NCI-H187 (cell line): Measurements from ENCODE around the gene PCDHGB1.
"Not testable (repeated sequence)": the region's sequence is repeated elsewhere in the genome, so short reads cannot be mapped to it uniquely, and the experiment has no call there.

Experiments used
- DNase-seq, 2 experiments: peaks; one replicate each; lab custom pipeline; 2025; lab: John Stamatoyannopoulos, UW

The PCDHGB1 gene

DNA sequence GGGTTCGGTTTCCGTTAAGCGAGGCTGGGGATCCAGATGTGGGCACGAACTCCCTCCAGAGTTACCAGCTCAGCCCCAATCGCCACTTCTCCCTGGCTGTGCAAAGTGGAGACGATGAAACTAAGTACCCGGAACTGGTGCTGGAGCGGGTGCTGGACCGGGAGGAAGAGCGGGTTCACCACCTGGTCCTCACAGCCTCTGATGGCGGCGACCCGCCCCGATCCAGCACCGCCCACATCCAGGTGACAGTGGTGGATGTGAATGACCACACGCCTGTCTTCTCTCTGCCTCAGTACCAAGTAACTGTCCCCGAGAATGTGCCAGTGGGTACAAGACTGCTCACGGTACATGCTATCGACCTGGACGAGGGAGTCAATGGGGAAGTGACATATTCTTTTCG, 33.4 kb downstream of the PCDHGB1 start:
- DNase-seq, result no peak

DNA sequence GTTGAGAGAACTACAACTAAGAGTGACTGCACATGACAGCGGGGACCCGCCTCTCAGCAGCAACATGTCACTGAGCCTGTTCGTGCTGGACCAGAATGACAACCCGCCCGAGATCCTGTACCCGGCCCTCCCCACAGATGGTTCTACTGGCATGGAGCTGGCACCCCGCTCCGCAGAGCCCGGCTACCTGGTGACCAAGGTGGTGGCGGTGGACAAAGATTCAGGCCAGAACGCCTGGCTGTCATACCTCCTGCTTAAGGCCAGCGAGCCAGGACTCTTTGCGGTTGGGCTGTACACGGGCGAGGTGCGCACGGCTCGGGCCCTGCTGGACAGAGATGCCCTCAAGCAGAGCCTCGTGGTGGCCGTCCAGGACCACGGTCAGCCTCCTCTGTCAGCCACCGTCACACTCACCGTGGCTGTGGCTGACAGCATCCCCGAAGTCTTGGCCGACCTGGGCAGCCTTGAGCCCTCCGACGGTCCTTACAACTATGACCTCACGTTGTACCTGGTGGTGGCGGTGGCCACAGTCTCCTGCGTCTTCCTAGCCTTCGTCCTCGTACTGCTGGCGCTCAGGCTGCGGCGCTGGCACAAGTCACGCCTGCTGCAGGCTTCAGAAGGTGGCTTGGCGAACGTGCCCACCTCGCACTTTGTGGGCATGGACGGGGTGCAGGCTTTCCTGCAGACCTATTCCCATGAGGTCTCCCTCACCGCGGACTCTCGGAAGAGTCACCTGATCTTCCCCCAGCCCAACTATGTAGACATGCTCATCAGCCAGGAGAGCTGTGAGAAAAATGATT, 34.8 kb downstream of the PCDHGB1 start:
- DNase-seq, result no peak

DNA sequence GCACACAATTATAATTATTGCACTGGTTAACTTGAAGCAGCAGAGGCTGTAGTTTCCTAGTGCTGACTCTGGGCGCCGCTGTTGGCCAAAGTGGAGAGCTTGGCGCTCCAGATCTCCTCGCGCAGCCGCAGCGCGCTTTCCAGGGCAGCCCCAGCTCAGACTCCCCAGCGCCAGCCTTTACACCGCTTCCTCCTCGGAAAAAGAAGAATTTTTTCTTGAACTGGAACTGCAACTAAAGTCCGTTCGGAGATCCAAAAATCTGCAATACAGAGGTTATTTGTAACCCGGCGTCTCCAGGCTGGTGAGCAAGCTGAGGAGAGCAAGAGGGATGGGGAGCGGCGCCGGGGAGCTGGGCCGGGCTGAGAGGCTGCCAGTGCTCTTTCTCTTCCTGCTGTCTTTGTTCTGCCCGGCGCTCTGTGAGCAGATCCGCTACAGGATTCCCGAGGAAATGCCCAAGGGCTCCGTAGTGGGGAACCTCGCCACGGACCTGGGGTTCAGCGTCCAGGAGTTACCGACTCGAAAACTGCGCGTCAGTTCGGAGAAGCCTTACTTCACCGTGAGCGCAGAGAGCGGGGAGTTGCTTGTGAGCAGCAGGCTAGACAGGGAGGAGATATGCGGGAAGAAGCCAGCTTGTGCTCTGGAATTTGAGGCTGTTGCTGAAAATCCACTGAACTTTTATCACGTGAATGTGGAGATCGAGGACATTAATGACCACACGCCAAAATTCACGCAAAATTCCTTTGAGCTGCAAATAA, 37.8 kb downstream of the PCDHGB1 start, which contains the start of gene PCDHGB4:
PCDHGB4 (plus strand) TSS at position 142 of the 755 bp plus-strand sequence; CDS start at position 329, 187 bp downstream.
- DNase-seq, result not testable (repeated sequence)

DNA sequence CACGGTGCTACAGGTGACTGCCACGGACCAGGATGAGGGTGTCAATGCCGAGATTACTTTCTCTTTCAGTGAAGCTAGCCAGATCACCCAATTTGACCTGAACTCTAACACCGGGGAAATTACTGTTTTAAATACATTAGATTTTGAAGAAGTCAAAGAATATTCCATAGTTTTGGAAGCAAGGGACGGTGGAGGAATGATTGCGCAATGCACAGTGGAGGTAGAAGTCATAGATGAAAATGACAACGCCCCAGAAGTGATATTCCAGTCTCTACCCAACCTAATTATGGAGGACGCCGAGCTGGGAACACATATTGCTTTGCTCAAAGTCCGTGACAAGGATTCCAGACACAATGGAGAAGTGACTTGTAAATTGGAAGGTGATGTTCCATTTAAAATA, 38.8 kb downstream of the PCDHGB1 start:
- no peak for DNase-seq

DNA sequence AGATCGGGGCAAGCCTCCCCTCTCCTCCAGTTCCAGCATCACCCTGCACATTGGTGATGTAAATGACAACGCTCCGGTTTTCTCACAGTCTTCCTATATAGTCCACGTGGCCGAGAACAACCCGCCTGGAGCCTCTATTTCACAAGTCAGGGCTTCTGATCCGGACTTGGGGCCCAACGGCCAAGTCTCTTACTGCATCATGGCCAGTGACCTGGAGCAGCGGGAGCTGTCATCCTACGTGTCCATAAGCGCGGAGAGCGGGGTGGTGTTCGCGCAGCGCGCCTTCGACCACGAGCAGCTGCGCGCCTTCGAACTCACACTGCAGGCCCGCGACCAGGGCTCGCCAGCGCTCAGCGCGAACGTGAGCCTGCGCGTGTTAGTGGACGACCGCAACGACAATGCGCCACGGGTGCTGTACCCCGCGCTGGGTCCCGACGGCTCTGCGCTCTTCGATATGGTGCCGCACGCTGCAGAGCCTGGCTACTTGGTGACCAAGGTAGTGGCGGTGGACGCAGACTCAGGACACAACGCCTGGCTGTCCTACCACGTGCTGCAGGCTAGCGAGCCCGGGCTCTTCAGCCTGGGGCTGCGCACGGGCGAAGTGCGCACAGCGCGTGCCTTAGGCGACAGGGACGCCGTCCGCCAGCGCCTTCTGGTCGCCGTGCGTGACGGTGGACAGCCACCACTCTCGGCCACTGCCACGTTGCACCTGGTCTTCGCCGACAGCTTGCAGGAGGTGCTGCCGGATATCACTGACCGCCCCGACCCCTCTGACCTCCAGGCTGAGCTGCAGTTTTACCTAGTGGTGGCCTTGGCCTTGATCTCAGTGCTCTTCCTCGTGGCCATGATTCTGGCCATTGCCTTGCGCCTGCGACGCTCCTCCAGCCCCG, 39.5 kb downstream of the PCDHGB1 start:
- DNase-seq, result no peak

DNA sequence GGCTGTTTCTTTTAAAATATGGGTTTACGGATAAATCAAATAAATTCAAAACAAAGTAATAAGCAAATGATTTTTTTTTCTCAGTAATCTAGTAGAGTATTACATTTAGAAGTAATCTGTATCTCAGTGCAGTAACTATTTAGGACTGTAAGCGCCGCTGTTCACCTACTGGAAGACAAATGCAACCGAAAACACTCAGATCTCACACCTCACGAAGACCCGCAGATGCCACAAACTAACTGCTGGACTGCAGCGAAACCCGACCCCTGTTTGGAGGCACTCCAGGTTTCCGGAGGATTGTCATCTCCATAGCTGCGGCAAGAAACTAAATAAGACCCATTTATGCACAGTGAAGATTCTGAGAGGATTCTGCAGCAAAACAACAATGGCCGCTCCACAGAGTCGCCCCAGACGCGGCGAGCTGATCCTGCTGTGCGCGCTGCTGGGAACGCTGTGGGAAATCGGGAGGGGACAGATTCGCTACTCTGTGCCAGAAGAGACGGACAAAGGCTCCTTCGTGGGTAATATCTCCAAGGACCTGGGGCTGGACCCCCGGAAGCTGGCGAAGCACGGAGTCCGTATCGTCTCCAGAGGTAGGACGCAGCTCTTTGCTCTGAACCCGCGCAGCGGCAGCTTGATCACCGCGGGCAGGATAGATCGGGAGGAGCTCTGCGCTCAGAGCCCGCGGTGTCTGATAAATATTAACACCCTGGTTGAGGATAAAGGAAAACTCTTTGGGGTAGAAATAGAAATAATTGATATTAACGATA, 42.7 kb downstream of the PCDHGB1 start, which contains the start of gene PCDHGA8:
PCDHGA8 (plus strand) TSS at position 205 of the 770 bp plus-strand sequence; CDS start at position 386, 181 bp downstream.
- no peak for DNase-seq

DNA sequence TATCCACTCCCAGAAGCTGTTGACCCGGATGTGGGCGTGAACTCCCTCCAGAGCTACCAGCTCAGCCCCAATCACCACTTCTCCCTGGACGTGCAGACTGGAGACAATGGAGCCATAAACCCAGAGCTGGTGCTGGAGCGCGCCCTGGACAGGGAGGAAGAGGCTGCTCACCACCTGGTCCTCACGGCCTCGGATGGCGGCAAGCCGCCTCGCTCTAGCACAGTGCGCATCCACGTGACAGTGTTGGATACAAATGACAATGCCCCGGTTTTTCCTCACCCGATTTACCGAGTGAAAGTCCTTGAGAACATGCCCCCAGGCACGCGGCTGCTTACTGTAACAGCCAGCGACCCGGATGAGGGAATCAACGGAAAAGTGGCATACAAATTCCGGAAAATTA, 43.4 kb downstream of the PCDHGB1 start:
- DNase-seq, result no peak

DNA sequence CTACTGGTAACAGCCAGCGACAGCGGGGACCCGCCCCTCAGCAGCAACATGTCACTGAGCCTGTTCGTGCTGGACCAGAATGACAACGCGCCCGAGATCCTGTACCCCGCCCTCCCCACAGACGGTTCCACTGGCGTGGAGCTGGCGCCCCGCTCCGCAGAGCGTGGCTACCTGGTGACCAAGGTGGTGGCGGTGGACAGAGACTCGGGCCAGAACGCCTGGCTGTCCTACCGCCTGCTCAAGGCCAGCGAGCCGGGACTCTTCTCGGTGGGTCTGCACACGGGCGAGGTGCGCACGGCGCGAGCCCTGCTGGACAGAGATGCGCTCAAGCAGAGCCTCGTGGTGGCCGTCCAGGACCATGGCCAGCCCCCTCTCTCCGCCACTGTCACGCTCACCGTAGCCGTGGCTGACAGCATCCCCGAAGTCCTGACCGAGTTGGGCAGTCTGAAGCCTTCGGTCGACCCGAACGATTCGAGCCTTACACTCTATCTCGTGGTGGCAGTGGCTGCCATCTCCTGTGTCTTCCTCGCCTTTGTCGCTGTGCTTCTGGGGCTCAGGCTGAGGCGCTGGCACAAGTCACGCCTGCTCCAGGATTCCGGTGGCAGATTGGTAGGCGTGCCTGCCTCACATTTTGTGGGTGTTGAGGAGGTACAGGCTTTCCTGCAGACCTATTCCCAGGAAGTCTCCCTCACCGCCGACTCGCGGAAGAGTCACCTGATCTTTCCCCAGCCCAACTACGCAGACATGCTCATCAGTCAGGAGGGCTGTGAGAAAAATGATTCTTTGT, 44.7 kb downstream of the PCDHGB1 start:
- not testable (repeated sequence) for DNase-seq

DNA sequence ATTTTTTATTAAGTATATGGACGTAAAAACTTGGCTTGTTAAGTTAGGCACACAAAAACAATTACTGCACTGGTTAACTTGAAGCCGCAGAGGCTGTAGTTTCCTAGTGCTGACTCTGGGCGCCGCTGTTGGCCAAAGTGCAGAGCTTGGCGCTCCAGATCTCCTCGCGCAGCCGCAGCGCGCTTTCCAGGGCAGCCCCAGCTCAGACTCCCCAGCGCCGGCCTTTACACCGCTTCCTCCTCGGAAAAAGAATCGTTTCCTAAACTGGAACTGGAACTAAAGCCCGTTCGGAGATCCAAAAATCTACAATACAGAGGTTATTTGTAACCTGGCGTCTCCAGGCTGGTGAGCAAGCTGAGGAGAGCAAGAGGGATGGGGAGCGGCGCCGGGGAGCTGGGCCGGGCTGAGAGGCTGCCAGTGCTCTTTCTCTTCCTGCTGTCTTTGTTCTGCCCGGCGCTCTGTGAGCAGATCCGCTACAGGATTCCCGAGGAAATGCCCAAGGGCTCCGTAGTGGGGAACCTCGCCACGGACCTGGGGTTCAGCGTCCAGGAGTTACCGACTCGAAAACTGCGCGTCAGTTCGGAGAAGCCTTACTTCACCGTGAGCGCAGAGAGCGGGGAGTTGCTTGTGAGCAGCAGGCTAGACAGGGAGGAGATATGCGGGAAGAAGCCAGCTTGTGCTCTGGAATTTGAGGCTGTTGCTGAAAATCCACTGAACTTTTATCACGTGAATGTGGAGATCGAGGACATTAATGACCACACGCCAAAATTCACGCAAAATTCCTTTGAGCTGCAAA, 48.1 kb downstream of the PCDHGB1 start, which contains the start of gene PCDHGB5:
PCDHGB5 (plus strand) TSS at position 192 of the 796 bp plus-strand sequence; CDS start at position 373, 181 bp downstream.
- DNase-seq, result peak in 1 of 2 experiments; percentile 19

DNA sequence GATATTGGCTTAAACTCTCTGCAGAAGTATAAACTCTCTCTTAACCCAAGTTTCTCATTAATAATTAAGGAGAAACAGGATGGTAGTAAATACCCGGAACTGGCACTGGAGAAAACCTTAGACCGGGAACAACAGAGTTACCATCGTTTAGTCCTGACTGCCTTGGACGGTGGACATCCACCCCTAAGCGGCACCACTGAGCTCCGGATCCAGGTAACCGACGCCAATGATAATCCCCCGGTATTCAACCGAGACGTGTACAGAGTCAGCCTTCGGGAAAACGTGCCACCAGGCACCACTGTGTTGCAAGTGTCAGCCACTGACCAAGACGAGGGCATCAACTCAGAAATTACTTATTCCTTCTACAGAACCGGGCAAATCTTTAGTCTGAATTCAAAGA, 48.7 kb downstream of the PCDHGB1 start:
- no peak for DNase-seq

DNA sequence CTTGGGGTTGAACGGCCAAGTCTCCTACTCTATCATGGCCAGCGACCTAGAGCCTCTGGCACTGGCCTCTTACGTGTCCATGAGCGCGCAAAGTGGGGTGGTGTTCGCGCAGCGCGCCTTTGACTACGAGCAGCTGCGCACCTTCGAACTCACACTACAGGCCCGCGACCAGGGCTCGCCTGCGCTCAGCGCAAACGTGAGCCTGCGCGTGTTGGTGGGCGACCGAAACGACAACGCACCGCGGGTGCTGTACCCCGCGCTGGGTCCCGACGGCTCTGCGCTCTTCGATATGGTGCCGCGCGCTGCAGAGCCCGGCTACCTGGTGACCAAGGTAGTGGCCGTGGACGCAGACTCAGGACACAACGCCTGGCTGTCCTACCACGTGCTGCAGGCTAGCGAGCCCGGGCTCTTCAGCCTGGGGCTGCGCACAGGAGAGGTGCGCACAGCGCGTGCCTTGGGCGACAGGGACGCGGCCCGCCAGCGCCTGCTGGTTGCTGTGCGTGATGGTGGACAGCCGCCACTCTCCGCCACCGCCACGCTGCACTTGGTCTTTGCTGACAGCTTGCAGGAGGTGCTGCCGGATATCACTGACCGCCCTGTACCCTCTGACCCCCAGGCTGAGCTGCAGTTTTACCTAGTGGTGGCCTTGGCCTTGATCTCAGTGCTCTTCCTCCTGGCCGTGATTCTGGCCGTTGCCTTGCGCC, 49.8 kb downstream of the PCDHGB1 start:
- DNase-seq, result no peak
